ENCODE data around the gene CCL15. TPM values are rescaled to one million over a fixed set of nuclear protein-coding genes. Genes with fewer than 3 reads are reported as not detected.

CCL15 gene
- total and polyA plus RNA-seq, 11 donors: not detected

- WGBS, 4 donors: 77 to 91% (median 84%) methylated on average over 1 of the region's 1 CpG
- TF ChIP-seq CTCF (IDR thresholded peaks at IDR 0.05) (no peak), POLR2A (IDR thresholded peaks at IDR 0.05) (no peak)
- H3K27ac ChIP-seq: no peak overlapping the region
Measured at GRCh38 chr17:35972066-35972465, 29.3 kb downstream of the CCL15 start.

GRCh38 chr17:35969558-35970380, 31.6 kb downstream of the CCL15 start:
- H3K27ac ChIP-seq: no peak overlapping the region
- WGBS, 4 donors: 38 to 48% (median 41%) methylated on average over 8 of the region's 8 CpGs
- peak; percentile 67 to 81 (median 75) for ATAC-seq
- no peak overlapping the region for H3K4me3 ChIP-seq
- peak in 4 of 5 donors; percentile 63 to 78 (median 69) for DNase-seq
- TF ChIP-seq CTCF (IDR thresholded peaks at IDR 0.05) (peak; percentile 72 to 94 (median 84)), POLR2A (IDR thresholded peaks at IDR 0.05) (no peak)
- H3K36me3 ChIP-seq: no peaks in the 10 kb centered on the region
- no peaks in the 10 kb centered on the region for H3K27me3 ChIP-seq
- intact Hi-C loops (cut with DNase I): loop anchor here in 9 of 10 donors (1.0 to 10.0 kb wide), 11 partner anchors 102 to 515 kb away; partner anchors contain the start of gene ZNHIT3 (in 1 of the 9)
- peaks cover 0 to 22% (median 11%) of the 10 kb centered on the region in 12 donors for H3K4me1 ChIP-seq
- no peaks in the 10 kb centered on the region for H3K9me3 ChIP-seq

More at GRCh38 chr17:35972066-35972465, 29.3 kb downstream of the CCL15 start:
- ATAC-seq: no peak
- no peaks in the 10 kb centered on the region for H3K9me3 ChIP-seq
- peaks cover 0 to 25% (median 11%) of the 10 kb centered on the region in 12 donors for H3K4me1 ChIP-seq
- H3K36me3 ChIP-seq: no peaks in the 10 kb centered on the region
- H3K27me3 ChIP-seq: no peaks in the 10 kb centered on the region
- intact Hi-C loops (cut with DNase I): loop anchor here in 7 of 10 donors (2.0 to 10.0 kb wide), 6 partner anchors 100 to 513 kb away; partner anchors contain the start of gene ZNHIT3 (in 1 of the 7)
- H3K4me3 ChIP-seq: no peak overlapping the region
- no peak for DNase-seq

DNA sequence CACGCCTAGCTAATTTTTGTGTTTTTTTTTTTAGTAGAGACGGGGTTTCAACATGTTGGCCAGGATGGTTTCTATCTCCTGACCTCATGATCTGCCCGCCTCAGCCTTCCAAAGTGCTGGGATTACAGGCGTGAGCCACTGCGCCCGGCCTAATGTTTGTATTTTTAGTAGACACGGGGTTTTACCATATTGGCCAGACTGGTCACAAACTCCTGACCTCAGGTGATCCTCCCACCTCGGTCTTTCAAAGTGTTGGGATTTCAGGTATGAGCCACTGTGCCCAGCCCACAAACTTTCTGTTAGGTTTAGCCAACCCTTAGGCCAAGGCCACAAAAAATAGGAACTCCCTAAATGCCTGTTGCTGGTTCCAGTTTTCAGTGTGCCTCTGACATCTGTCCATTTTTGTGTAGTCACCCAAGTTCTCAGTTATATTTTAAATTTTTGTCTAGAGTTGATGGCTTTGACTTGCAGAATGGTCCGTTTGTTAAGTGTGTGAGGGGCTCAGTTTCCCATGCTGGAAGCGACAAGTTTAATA, 32.8 kb downstream of the CCL15 start:
- intact Hi-C loops (cut with DNase I): loop anchor here in 8 of 10 donors (1.0 to 5.0 kb wide), 8 partner anchors 103 to 515 kb away; no protein-coding TSS in a partner anchor
- no peak for TF ChIP-seq CTCF (IDR thresholded peaks at IDR 0.05)
- TF ChIP-seq POLR2A (IDR thresholded peaks at IDR 0.05): no peak
- peaks cover 0 to 20% (median 9%) of the 10 kb centered on the region in 12 donors for H3K4me1 ChIP-seq
- ATAC-seq (no peak), DNase-seq (no peak)
- no peaks in the 10 kb centered on the region for H3K27me3 ChIP-seq
- no peaks in the 10 kb centered on the region for H3K9me3 ChIP-seq
- no peak overlapping the region for H3K27ac ChIP-seq
- WGBS, 4 donors: 77 to 84% (median 82%) methylated on average over 10 of the region's 10 CpGs
- no peaks in the 10 kb centered on the region for H3K36me3 ChIP-seq
- H3K4me3 ChIP-seq: no peak overlapping the region

DNA sequence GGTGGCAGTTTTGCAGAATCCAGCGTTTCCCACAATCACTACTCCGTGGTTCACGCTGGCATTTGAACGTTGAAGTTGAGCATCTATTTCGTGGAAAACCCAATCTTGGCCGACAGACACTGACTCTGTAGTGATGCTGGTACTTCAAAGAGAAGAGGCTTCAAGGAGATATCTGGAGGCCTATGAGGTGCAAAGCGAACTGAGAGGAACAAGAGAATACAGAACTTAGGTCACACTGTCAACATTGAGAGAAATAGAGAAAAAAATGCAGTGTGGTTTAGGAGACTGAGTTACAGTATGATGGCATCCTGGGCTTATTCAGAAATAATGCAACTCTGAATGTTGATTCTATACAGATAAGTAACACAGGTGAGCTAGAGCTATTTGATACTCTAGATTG, 36.1 kb downstream of the CCL15 start:
- Histone ChIP-seq H3K36me3 (no peaks in the 10 kb centered on the region), H3K27me3 (peaks cover 0 to 6% (median 2%) of the 10 kb centered on the region in 9 donors), H3K4me1 (peaks cover 0 to 6% (median 0%) of the 10 kb centered on the region in 12 donors), H3K27ac (no peak overlapping the region), H3K4me3 (no peak overlapping the region), H3K9me3 (no peaks in the 10 kb centered on the region)
- WGBS, 4 donors: 87 to 93% (median 89%) methylated on average over 7 of the region's 7 CpGs
- no peak for TF ChIP-seq POLR2A (IDR thresholded peaks at IDR 0.05)
- TF ChIP-seq CTCF (IDR thresholded peaks at IDR 0.05): no peak
- intact Hi-C loops (cut with DNase I): loop anchor here in 4 of 10 donors (5.0 kb wide), 3 partner anchors 107 to 517 kb away; no protein-coding TSS in a partner anchor
- DNase-seq: no peak
- ATAC-seq: no peak

All from heart left ventricle (tissue), 16 donors.